Activated naive CD4-positive, alpha-beta T cell treated with anti-CD3 and anti-CD28 coated beads for 36 hours (primary cell): ENCODE measurements around the gene CLIC1. TPM values are rescaled to one million over a fixed set of nuclear protein-coding genes. Genes with fewer than 3 reads are reported as not detected.

Experiments
- CTCF ChIA-PET: fragments of 350-600 bp; sonication (Branson Sonifier 250); formaldehyde crosslinking; loops from one replicate; lab custom pipeline; 2021; ENCODE audit warnings: antibody characterized with exemption; lab: Charles Lee
- DNase-seq: peaks from one replicate; pipeline ENCODE4 v3.0.0-alpha.2; 2020
- H3K27ac Mint-ChIP-seq: one replicate; pipeline ENCODE4 v1.8.0; 2021; ENCODE audit warnings: mild to moderate bottlenecking, mixed read lengths
- H3K27me3 Mint-ChIP-seq: one replicate; pipeline ENCODE4 v1.8.0; 2021; ENCODE audit warnings: low read depth, mixed read lengths
- H3K36me3 Mint-ChIP-seq: one replicate; pipeline ENCODE4 v1.8.0; 2021; ENCODE audit warnings: low read depth, mixed read lengths
- H3K4me1 Mint-ChIP-seq: one replicate; pipeline ENCODE4 v1.8.0; 2021; ENCODE audit warnings: low read depth, mixed read lengths
- H3K4me3 Mint-ChIP-seq: one replicate; pipeline ENCODE4 v1.8.0; 2021; ENCODE audit warnings: mild to moderate bottlenecking, moderate library complexity, mixed read lengths
- H3K9me3 Mint-ChIP-seq: one replicate; pipeline ENCODE4 v1.8.0; 2021; ENCODE audit warnings: mixed read lengths
- intact Hi-C: fragments of 100-400 bp; cut with micrococcal nuclease; formaldehyde crosslinking; loops from one replicate; pipeline ENCODE4 v1.15.1; 2023
- total RNA-seq, 2 experiments: library from RNA; stranded (reverse); gene quantifications; one replicate each; pipeline ENCODE4 v1.2.3, GENCODE V29; 2021

Gene CLIC1
- total RNA-seq, 2 experiments from 2014 or later, result 348 to 353 TPM

GRCh38 chr6:31725502-31726350 is 10.6 kb downstream of the CLIC1 start:
- no peaks in the 10 kb centered on the region for H3K27me3 Mint-ChIP-seq
- no peaks in the 10 kb centered on the region for H3K9me3 Mint-ChIP-seq
- intact Hi-C loops, result no loop called here
- H3K4me3 Mint-ChIP-seq, result no peak overlapping the region
- H3K4me1 Mint-ChIP-seq, result peaks cover 44% of the 10 kb centered on the region
- no peak for DNase-seq
- H3K36me3 Mint-ChIP-seq, result peaks cover 3% of the 10 kb centered on the region
- no peak overlapping the region for H3K27ac Mint-ChIP-seq
- CTCF ChIA-PET, result interaction anchor here (0.7 to 2.2 kb wide), 3 partner anchors 9 to 92 kb away, joined by 3 to 5 read pairs (median 4); no protein-coding TSS in a partner anchor

GRCh38 chr6:31723980-31724691 is 12.2 kb downstream of the CLIC1 start:
- Mint-ChIP-seq H3K4me3 (no peak overlapping the region), H3K36me3 (peaks cover 3% of the 10 kb centered on the region), H3K9me3 (no peaks in the 10 kb centered on the region), H3K27ac (no peak overlapping the region), H3K4me1 (peaks cover 31% of the 10 kb centered on the region), H3K27me3 (no peaks in the 10 kb centered on the region)
- intact Hi-C loops, result no loop called here
- DNase-seq, result no peak
- CTCF ChIA-PET, result interaction anchor here (1.0 kb wide), 1 partner anchor 46 kb away, joined by 4 read pairs; no protein-coding TSS in a partner anchor

GRCh38 chr6:31723245-31723979 is 12.9 kb downstream of the CLIC1 start, which contains the start of gene MPIG6B:
Gene MPIG6B, plus strand, starts transcription at chr6:31723373. Its CDS starts 11 bp downstream, at chr6:31723384.
- DNase-seq, result no peak
- intact Hi-C loops, result no loop called here

DNA sequence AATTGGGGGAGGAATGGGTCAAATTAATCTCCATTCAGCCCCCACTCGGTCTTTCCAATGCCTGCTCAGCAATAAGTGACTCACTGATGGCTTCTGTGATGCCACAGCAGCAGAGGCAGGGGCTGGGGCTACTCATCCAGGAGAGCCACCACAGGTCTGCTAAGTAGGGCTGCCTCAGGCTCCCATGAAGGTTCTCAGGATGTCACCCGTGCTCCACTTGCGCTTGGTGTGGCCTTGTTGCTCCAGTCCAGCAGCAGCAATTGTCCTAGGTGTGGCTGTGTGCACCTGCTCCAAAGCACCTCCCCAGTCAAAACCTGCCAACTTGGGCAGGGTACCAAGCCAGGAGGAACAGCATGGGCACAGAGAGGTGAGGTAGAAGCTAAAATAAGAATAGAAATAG is 14.2 kb downstream of the CLIC1 start:
- no peak for DNase-seq
- H3K4me1 Mint-ChIP-seq, result peaks cover 16% of the 10 kb centered on the region
- no peaks in the 10 kb centered on the region for H3K27me3 Mint-ChIP-seq
- no peak overlapping the region for H3K4me3 Mint-ChIP-seq
- CTCF ChIA-PET, result no interaction called here
- H3K36me3 Mint-ChIP-seq, result no peaks in the 10 kb centered on the region
- no peak overlapping the region for H3K27ac Mint-ChIP-seq
- intact Hi-C loops, result no loop called here
- no peaks in the 10 kb centered on the region for H3K9me3 Mint-ChIP-seq

More at GRCh38 chr6:31723245-31723979, 12.9 kb downstream of the CLIC1 start, which contains the start of gene MPIG6B:
- H3K27ac Mint-ChIP-seq, result no peak within 1 kb of the TSS
- no peaks in the 10 kb centered on the region for H3K27me3 Mint-ChIP-seq
- CTCF ChIA-PET, result interaction anchor here (1.0 kb wide), 1 partner anchor 46 kb away, joined by 4 read pairs; no protein-coding TSS in a partner anchor
- H3K36me3 Mint-ChIP-seq, result peaks cover 3% of the 10 kb centered on the region
- H3K4me1 Mint-ChIP-seq, result peaks cover 25% of the 10 kb centered on the region
- no peaks in the 10 kb centered on the region for H3K9me3 Mint-ChIP-seq
- H3K4me3 Mint-ChIP-seq, result no peak within 1 kb of the TSS

DNA sequence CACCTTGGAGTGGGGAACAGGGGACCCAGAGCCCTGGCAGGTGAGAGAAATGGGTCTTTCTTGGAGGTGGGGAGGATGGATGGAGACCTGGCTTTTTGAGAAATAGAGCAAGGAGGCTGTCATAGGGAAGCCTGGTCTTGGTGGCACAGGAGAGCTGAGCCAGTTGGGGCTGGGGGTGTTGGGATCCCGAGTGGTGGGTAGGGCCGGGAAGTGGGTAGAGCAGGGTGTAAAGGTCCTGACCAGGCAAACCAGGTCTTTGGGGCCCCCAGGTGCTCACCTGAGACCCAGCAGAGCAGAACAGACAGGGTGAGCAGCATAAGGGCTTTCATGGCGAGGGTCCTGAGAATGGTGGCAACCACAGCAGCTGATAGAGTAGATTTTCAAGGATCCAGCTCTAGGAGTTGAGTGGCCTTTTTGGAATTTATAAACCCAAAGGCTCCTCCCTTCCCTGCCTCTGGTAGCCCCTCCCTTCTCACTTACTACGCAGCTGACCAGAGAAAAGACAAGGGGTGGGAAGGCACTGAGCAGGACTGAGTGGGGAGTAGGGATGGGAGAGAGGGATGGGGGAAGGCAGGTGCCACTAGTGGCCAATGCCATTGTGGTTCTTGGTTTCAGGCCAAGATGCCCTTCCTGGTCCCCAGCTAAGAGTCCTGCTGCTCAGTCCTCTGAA is 14.8 kb downstream of the CLIC1 start, which contains the start of gene LY6G6C:
Gene LY6G6C (minus strand): TSS at position 396 of the 670 bp plus-strand sequence. CDS start 67 bp downstream, at position 329.
- no peaks in the 10 kb centered on the region for H3K27me3 Mint-ChIP-seq
- no peak within 1 kb of the TSS for H3K4me3 Mint-ChIP-seq
- no peaks in the 10 kb centered on the region for H3K36me3 Mint-ChIP-seq
- intact Hi-C loops, result no loop called here
- CTCF ChIA-PET, result no interaction called here
- H3K27ac Mint-ChIP-seq, result no peak within 1 kb of the TSS
- H3K4me1 Mint-ChIP-seq, result peaks cover 10% of the 10 kb centered on the region
- DNase-seq, result no peak
- no peaks in the 10 kb centered on the region for H3K9me3 Mint-ChIP-seq

DNA sequence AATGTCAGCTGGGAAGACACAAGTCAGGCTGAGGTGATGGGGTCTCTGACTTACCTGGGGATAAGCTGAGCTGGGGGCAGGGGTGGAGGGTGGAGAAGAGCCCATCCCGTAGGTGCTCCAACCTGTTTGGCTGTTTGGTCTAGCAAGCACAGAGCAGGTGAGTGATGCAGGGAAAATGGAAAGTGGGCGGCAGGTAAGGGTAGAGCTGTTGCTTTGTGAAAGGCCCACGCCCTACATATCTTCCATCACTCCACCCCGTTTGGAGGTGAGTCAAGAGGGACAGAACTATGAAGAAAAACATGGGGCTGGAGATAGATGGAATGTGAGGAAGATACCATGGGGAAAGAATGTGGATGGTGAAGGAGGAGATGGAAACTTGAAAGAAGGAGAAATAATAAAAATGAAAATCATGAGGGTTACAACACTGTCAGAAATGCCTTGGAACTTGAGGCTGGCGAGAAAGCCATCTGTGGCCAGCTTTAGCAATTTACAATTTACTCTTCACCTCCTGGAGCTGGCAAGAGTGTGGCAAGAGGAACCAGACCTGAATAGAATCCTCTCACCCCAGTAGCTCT is 16.0 kb downstream of the CLIC1 start:
- Mint-ChIP-seq H3K27ac (no peak overlapping the region), H3K4me3 (no peak overlapping the region), H3K36me3 (no peaks in the 10 kb centered on the region), H3K4me1 (no peaks in the 10 kb centered on the region), H3K9me3 (no peaks in the 10 kb centered on the region), H3K27me3 (no peaks in the 10 kb centered on the region)
- CTCF ChIA-PET, result no interaction called here
- DNase-seq, result no peak
- intact Hi-C loops, result no loop called here

DNA sequence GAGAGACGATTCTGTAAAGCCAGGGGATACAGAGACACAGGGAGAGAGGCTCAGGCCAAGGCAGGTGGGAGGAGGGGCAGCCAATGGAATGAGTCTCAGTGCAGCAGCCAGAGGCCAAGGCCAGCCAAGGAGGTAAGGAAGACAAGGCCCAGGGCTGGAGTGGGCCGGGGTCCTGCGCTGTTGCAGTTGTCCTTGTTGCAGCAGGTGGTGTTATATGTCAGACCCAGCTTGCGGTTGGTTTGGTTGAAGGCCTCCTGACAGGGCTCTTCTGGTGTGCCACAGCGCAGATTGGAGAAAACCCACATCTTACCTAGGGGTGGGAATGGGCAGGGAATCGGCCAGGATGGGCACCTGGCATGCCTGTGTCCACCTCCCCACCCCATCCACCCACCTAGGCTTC is 17.3 kb downstream of the CLIC1 start:
- no peaks in the 10 kb centered on the region for H3K36me3 Mint-ChIP-seq

GRCh38 chr6:31718265-31718664 is 18.1 kb downstream of the CLIC1 start:
- no peak overlapping the region for H3K4me3 Mint-ChIP-seq
- H3K27ac Mint-ChIP-seq, result no peak overlapping the region
- CTCF ChIA-PET, result no interaction called here
- no peak for DNase-seq
- H3K36me3 Mint-ChIP-seq, result no peaks in the 10 kb centered on the region
- H3K4me1 Mint-ChIP-seq, result peaks cover 2% of the 10 kb centered on the region
- no peaks in the 10 kb centered on the region for H3K9me3 Mint-ChIP-seq
- intact Hi-C loops, result no loop called here
- H3K27me3 Mint-ChIP-seq, result no peaks in the 10 kb centered on the region

More for the DNA sequence above, 17.3 kb downstream of the CLIC1 start:
- DNase-seq, result no peak
- H3K27ac Mint-ChIP-seq, result no peak overlapping the region
- H3K4me1 Mint-ChIP-seq, result peaks cover 1% of the 10 kb centered on the region
- CTCF ChIA-PET, result no interaction called here
- H3K9me3 Mint-ChIP-seq, result no peaks in the 10 kb centered on the region
- no peaks in the 10 kb centered on the region for H3K27me3 Mint-ChIP-seq
- intact Hi-C loops, result no loop called here
- H3K4me3 Mint-ChIP-seq, result no peak overlapping the region

DNA sequence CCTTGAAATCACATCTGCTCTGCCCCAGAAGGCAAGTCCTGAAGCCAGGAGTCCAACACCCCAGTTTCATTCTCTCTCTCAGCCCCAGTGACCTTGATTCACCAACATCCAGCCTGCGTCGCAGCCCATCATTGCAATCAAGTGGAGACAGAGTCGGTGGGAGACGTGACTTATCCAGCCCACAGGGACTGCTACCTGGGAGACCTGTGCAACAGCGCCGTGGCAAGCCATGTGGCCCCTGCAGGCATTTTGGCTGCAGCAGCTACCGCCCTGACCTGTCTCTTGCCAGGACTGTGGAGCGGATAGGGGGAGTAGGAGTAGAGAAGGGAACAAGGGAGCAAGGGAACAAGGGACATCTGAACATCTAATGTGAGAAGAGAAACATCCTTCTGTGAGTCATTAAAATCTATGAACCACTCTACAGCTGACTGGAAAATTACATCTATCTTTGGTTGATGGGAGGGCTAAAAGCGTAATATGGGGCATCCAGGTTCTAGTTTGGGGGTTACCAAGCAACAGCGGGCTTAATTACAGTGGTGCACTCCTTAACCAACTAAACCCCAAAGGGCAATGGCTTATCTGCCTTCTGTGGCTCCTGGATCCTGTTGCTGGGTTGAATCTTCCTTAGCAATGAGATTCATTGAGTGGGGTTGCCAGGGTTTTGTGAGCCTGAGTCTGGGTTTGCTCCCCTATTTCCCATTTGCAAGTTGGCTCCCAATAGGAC is 18.7 kb downstream of the CLIC1 start:
- Mint-ChIP-seq H3K36me3 (no peaks in the 10 kb centered on the region), H3K4me3 (no peak overlapping the region), H3K27me3 (no peaks in the 10 kb centered on the region), H3K9me3 (no peaks in the 10 kb centered on the region), H3K27ac (no peak overlapping the region), H3K4me1 (peaks cover 2% of the 10 kb centered on the region)
- intact Hi-C loops, result no loop called here
- CTCF ChIA-PET, result no interaction called here
- DNase-seq, result no peak

DNA sequence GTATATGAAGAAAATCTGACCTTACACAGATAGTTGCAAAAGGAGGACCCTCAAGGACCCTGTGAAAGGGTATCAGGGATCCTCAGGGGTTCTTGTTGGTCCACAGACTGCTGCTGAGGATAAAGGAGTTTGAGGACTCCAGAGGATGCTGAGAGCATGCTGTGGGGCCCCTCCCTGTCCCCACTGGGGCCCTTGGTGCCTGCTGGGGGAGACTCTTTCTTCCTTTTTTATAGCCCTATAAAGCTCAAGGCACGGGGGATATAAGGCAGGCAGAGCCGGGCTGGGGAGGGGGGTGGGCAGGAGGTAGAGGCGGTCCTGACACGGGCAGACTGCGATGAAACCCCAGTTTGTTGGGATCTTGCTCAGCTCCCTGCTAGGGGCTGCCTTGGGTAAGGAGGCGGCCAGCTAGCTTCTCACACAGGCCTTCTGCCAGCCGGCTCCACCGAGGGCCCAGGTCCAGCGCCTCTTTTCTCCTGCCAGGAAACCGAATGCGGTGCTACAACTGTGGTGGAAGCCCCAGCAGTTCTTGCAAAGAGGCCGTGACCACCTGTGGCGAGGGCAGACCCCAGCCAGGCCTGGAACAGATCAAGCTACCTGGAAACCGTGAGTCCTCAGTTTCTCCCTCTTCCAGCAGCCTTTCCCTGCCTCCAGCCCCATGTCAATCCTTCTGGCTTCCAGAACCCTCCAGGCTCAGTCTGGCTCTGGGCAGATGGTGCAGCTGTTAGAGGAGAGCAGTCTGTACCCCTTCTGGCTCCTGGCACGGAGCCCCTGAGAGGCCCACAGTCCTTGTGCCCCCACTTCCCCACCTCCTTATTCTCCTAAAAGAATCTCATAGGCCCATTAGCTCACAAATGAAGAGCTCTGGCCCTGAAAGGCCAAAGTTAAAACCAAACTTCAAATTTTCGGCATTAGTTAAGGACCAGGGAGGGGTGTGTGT is 21.0 kb downstream of the CLIC1 start, which contains the start of gene LY6G6D:
Gene LY6G6D (plus strand): TSS at position 327 of the 937 bp plus-strand sequence. CDS start 8 bp downstream, at position 335.
- H3K9me3 Mint-ChIP-seq, result no peaks in the 10 kb centered on the region
- peaks cover 8% of the 10 kb centered on the region for H3K4me1 Mint-ChIP-seq
- no peak for DNase-seq
- H3K36me3 Mint-ChIP-seq, result no peaks in the 10 kb centered on the region
- H3K27ac Mint-ChIP-seq, result no peak within 1 kb of the TSS
- H3K27me3 Mint-ChIP-seq, result no peaks in the 10 kb centered on the region
- intact Hi-C loops, result no loop called here
- CTCF ChIA-PET, result interaction anchor here (0.5 to 2.7 kb wide), 2 partner anchors 15 to 38 kb away, joined by 8 to 12 read pairs; no protein-coding TSS in a partner anchor
- no peak within 1 kb of the TSS for H3K4me3 Mint-ChIP-seq
